Activated T-helper 1 cell treated with anti-CD3 and anti-CD28 coated beads, Interleukin-2, amount 50 U/mL, for 16 hours (primary cell): Measurements from ENCODE around the gene GJC2.
"Not testable (repeated sequence)": the region's sequence is repeated elsewhere in the genome, so short reads cannot be mapped to it uniquely, and the experiment has no call there.

ENCODE experiments used
- DNase-seq, 2 donors: peaks; one replicate each; pipeline ENCODE4 v3.0.0-alpha.2; 2020; ENCODE audit warnings: low read depth in 1 of 2, low spot score in 1 of 2

GJC2 gene

GRCh38 chr1:228184152-228184551 is 34.4 kb downstream of the GJC2 start:
- no peak for DNase-seq

- DNase-seq = peak in 1 of 2 donors; percentile 41
These were observed 35.9 kb downstream of the GJC2 start for GRCh38 chr1:228185641-228185965.

- DNase-seq = not testable (repeated sequence)
These were observed 38.5 kb downstream of the GJC2 start for GRCh38 chr1:228188249-228188648.

- no peak for DNase-seq
These were observed 40.5 kb downstream of the GJC2 start for GRCh38 chr1:228190182-228190581.

GRCh38 chr1:228190778-228191177 is 41.0 kb downstream of the GJC2 start:
- DNase-seq = no peak

GRCh38 chr1:228194436-228194835 is 44.7 kb downstream of the GJC2 start:
- no peak for DNase-seq

- DNase-seq = no peak
These were observed 45.4 kb downstream of the GJC2 start for GRCh38 chr1:228194921-228195812.

- no peak for DNase-seq
These were observed 47.9 kb downstream of the GJC2 start for GRCh38 chr1:228197555-228198147.

- DNase-seq = no peak
These were observed 49.4 kb downstream of the GJC2 start for GRCh38 chr1:228198977-228199590.

- no peak for DNase-seq
These were observed 55.2 kb downstream of the GJC2 start for GRCh38 chr1:228204958-228205357.

- DNase-seq = no peak
These were observed 56.1 kb downstream of the GJC2 start for GRCh38 chr1:228205526-228206436.

GRCh38 chr1:228206582-228207351 is 57.0 kb downstream of the GJC2 start:
- DNase-seq = no peak

- no peak for DNase-seq
These were observed 57.7 kb downstream of the GJC2 start for GRCh38 chr1:228207381-228207810.

GRCh38 chr1:228207851-228208821 is 58.4 kb downstream of the GJC2 start, which contains the start of gene OBSCN:
OBSCN (plus strand) TSS chr1:228208044; CDS start chr1:228211784, 3,740 bp downstream.
- no peak for DNase-seq

GRCh38 chr1:228208831-228209551 is 59.3 kb downstream of the GJC2 start:
- no peak for DNase-seq
